Neural cell (in vitro differentiated cells): ENCODE measurements around the gene SOX5. TPM values are rescaled to one million over a fixed set of nuclear protein-coding genes. Genes with fewer than 3 reads are reported as not detected.

Experiments used
- H2AFZ ChIP-seq: fragments of 200-600, 300-800 bp; sonication (generic), shearing (Covaris generic); 2 replicates; pipeline ENCODE4 v1.6.0; 2014; ENCODE audit warnings: low read depth, mild to moderate bottlenecking, antibody characterized with exemption, low read length, moderate library complexity
- H3F3A ChIP-seq: fragments of 200-600 bp; shearing (Covaris generic); 2 replicates; pipeline ENCODE4 v1.6.1; 2016; ENCODE audit warnings: mild to moderate bottlenecking, moderate library complexity, mixed read lengths, antibody characterized with exemption, low read length; ENCODE audit not compliant: insufficient read depth, poor library complexity, severe bottlenecking
- H3K27ac ChIP-seq: fragments of 200-600, 300-800 bp; sonication (generic), shearing (Covaris generic); 2 replicates; pipeline ENCODE4 v1.5.1; 2014; ENCODE audit warnings: mild to moderate bottlenecking, low read length, moderate library complexity
- H3K27me3 ChIP-seq: fragments of 300-800, 200-600 bp; sonication (generic), shearing (Covaris generic); 2 replicates; pipeline ENCODE4 v1.6.0; 2014; ENCODE audit warnings: mild to moderate bottlenecking, low read depth, low read length, moderate library complexity; ENCODE audit not compliant: insufficient read depth
- H3K36me3 ChIP-seq: fragments of 300-800, 200-600 bp; sonication (generic), shearing (Covaris generic); 2 replicates; pipeline ENCODE4 v1.5.1; 2014; ENCODE audit warnings: mild to moderate bottlenecking, antibody characterized with exemption, low read length, moderate library complexity; ENCODE audit not compliant: insufficient read depth
- H3K4me2 ChIP-seq: fragments of 300-800, 200-600 bp; sonication (generic), shearing (Covaris generic); 2 replicates; pipeline ENCODE4 v1.6.0; 2014; ENCODE audit warnings: mild to moderate bottlenecking, low read length
- H3K4me3 ChIP-seq: fragments of 300-800, 200-600 bp; sonication (generic), shearing (Covaris generic); 2 replicates; pipeline ENCODE4 v1.5.1; 2014; ENCODE audit warnings: mild to moderate bottlenecking, low read length, moderate library complexity
- H3K79me2 ChIP-seq: fragments of 200-600 bp; shearing (Covaris generic); replicated peaks from 2 replicates; pipeline ENCODE4 v1.6.0; 2014; ENCODE audit warnings: mild to moderate bottlenecking, low read length, moderate library complexity; ENCODE audit not compliant: insufficient read depth
- H3K9ac ChIP-seq: fragments of 300-800, 200-600 bp; sonication (generic), shearing (Covaris generic); 2 replicates; pipeline ENCODE4 v1.6.1; 2016; ENCODE audit warnings: mild to moderate bottlenecking, low read length, mixed read lengths
- H3K9me2 ChIP-seq: fragments of 200-600 bp; shearing (Covaris generic); 2 replicates; pipeline ENCODE4 v1.6.1; 2016; ENCODE audit warnings: mild to moderate bottlenecking, low read length, mixed read lengths; ENCODE audit not compliant: insufficient read depth
- H3K9me3 ChIP-seq: fragments of 200-600, 300-800 bp; sonication (generic), shearing (Covaris generic); 2 replicates; pipeline ENCODE4 v1.6.1; 2016; ENCODE audit warnings: mild to moderate bottlenecking, mixed run types, low read length, moderate library complexity, mixed read lengths
- H4K20me1 ChIP-seq: fragments of 200-600 bp; shearing (Covaris generic); 2 replicates; pipeline ENCODE4 v1.6.1; 2016; ENCODE audit warnings: mild to moderate bottlenecking, mixed run types; ENCODE audit not compliant: insufficient read depth
- CTCF ChIP-seq: fragments of 450-650 bp; IDR thresholded peaks from 2 replicates; pipeline ENCODE4 v1.5.1; 2014; ENCODE audit warnings: antibody characterized with exemption, mild to moderate bottlenecking, moderate library complexity; ENCODE audit not compliant: poor library complexity, severe bottlenecking
- EP300 ChIP-seq: fragments of 450-650 bp; conservative IDR thresholded peaks from 2 replicates; pipeline ENCODE4 v1.6.1; 2014; ENCODE audit warnings: antibody characterized with exemption, mild to moderate bottlenecking, moderate library complexity; ENCODE audit not compliant: poor library complexity, severe bottlenecking
- EZH2 ChIP-seq: fragments of 200-600, 300-800 bp; shearing (Covaris generic), sonication (generic); IDR thresholded peaks from 2 replicates; pipeline ENCODE4 v1.6.1; 2014; ENCODE audit warnings: antibody characterized with exemption, low read length, borderline replicate concordance, mild to moderate bottlenecking; ENCODE audit not compliant: insufficient read depth, poor library complexity, severe bottlenecking
- MXI1 ChIP-seq: fragments of 450-650 bp; conservative IDR thresholded peaks from 2 replicates; pipeline ENCODE4 v1.6.1; 2014; ENCODE audit warnings: antibody characterized with exemption, mild to moderate bottlenecking; ENCODE audit not compliant: poor library complexity, severe bottlenecking
- POLR2AphosphoS5 ChIP-seq: IDR thresholded peaks from 2 replicates; pipeline ENCODE4 v1.6.1; 2012
- RAD21 ChIP-seq: fragments of 450-650 bp; conservative IDR thresholded peaks from 2 replicates; pipeline ENCODE4 v1.6.1; 2014; ENCODE audit warnings: antibody characterized with exemption, mild to moderate bottlenecking, moderate library complexity
- REST ChIP-seq: IDR thresholded peaks from 2 replicates; pipeline ENCODE4 v1.6.1; 2012; ENCODE audit warnings: borderline replicate concordance
- SMC3 ChIP-seq: fragments of 450-650 bp; conservative IDR thresholded peaks from 2 replicates; pipeline ENCODE4 v1.6.1; 2014; ENCODE audit warnings: antibody characterized with exemption, mild to moderate bottlenecking, moderate library complexity; ENCODE audit not compliant: poor library complexity
- TAF1 ChIP-seq: IDR thresholded peaks from 2 replicates; pipeline ENCODE4 v1.6.1; 2012; ENCODE audit warnings: low read depth
- polyA plus RNA-seq: library from polyadenylated mRNA; depleted of rRNA; stranded (reverse); fragments of >200 nt; gene quantifications from 2 replicates; pipeline ENCODE4 v1.2.3, GENCODE V29; 2014

Gene SOX5
- polyA plus RNA-seq, 1 donor from 2014 or later = 1.8 TPM

GRCh38 chr12:23941780-23942179 lies 7.7 kb downstream of the SOX5 start:
- H3K27ac ChIP-seq = no peak overlapping the region

GRCh38 chr12:23938422-23938821 lies 11.0 kb downstream of the SOX5 start:
- Histone ChIP-seq H3K9ac (no peak overlapping the region), H3K27ac (no peak overlapping the region), H4K20me1 (no peaks in the 10 kb centered on the region), H3F3A (no peaks in the 10 kb centered on the region), H3K9me2 (no peaks in the 10 kb centered on the region), H3K36me3 (no peaks in the 10 kb centered on the region), H3K9me3 (no peaks in the 10 kb centered on the region), H3K27me3 (no peaks in the 10 kb centered on the region), H3K79me2 (peaks cover 97% of the 10 kb centered on the region), H3K4me2 (no peak overlapping the region), H2AFZ (no peak overlapping the region), H3K4me3 (no peak overlapping the region)
- TF ChIP-seq MXI1 (no peak), EZH2 (no peak), CTCF (no peak), SMC3 (no peak), EP300 (no peak), POLR2AphosphoS5 (no peak), TAF1 (no peak)

More at GRCh38 chr12:23941780-23942179, 7.7 kb downstream of the SOX5 start:
- Histone ChIP-seq H3K4me2 (no peak overlapping the region), H3K4me3 (no peak overlapping the region), H3K9me2 (no peaks in the 10 kb centered on the region), H3K79me2 (peaks cover 99% of the 10 kb centered on the region), H3F3A (no peaks in the 10 kb centered on the region), H3K9me3 (no peaks in the 10 kb centered on the region), H3K36me3 (no peaks in the 10 kb centered on the region), H4K20me1 (no peaks in the 10 kb centered on the region), H2AFZ (no peak overlapping the region), H3K27me3 (no peaks in the 10 kb centered on the region), H3K9ac (no peak overlapping the region)
- no peak for TF ChIP-seq REST
- TF ChIP-seq EZH2 = no peak
- no peak for TF ChIP-seq RAD21
- TF ChIP-seq POLR2AphosphoS5 = no peak
- TF ChIP-seq EP300 = no peak
- no peak for TF ChIP-seq TAF1
- no peak for TF ChIP-seq CTCF
- no peak for TF ChIP-seq MXI1
